NB4 (cell line): Measurements from ENCODE around the gene P2RX7.
"Not testable (repeated sequence)": the region's sequence is repeated elsewhere in the genome, so short reads cannot be mapped to it uniquely, and the experiment has no call there.

Source experiments
- DNase-seq: peaks from one replicate; pipeline ENCODE4 v3.0.0; 2010; ENCODE audit warnings: low read depth
- H3K4me3 ChIP-seq: one replicate; pipeline ENCODE4 v1.5.1; 2011; ENCODE audit warnings: mild to moderate bottlenecking, low read depth, low read length, moderate library complexity
- CTCF ChIP-seq: IDR thresholded peaks from one replicate; pipeline ENCODE4 v1.5.1; 2012; ENCODE audit warnings: low read depth, low read length
- MAX ChIP-seq: IDR thresholded peaks from 2 replicates; pipeline ENCODE4 v1.6.1; 2011; ENCODE audit warnings: low read depth, low read length
- MYC ChIP-seq: IDR thresholded peaks from 2 replicates; pipeline ENCODE4 v1.6.1; 2011; ENCODE audit warnings: low read depth, low read length
- POLR2A ChIP-seq: IDR thresholded peaks from 2 replicates; pipeline ENCODE4 v1.6.1; 2011; ENCODE audit warnings: mild to moderate bottlenecking; ENCODE audit not compliant: insufficient read length; ENCODE audit errors: extremely low read depth

P2RX7 gene

GRCh38 chr12:121189619-121190155 is 57.0 kb downstream of the P2RX7 start:
- no peak for DNase-seq
- no peak for TF ChIP-seq MAX
- no peak for TF ChIP-seq POLR2A
- TF ChIP-seq MYC = no peak
- no peak for TF ChIP-seq CTCF
- no peak overlapping the region for H3K4me3 ChIP-seq

GRCh38 chr12:121190523-121191031 is 57.9 kb downstream of the P2RX7 start:
- H3K4me3 ChIP-seq = no peak overlapping the region
- DNase-seq = peak; percentile 56
- TF ChIP-seq MYC (no peak), CTCF (no peak), MAX (no peak), POLR2A (no peak)

- no peak for DNase-seq
- no peak overlapping the region for H3K4me3 ChIP-seq
- TF ChIP-seq MAX (no peak), CTCF (no peak), MYC (no peak)
These were observed 58.5 kb downstream of the P2RX7 start for GRCh38 chr12:121191151-121191550.

GRCh38 chr12:121196902-121197301 is 64.2 kb downstream of the P2RX7 start:
- peak; percentile 93 for DNase-seq
- TF ChIP-seq MAX (peak; percentile 45), POLR2A (no peak)
- H3K4me3 ChIP-seq = no peak overlapping the region

- TF ChIP-seq MAX = no peak
- TF ChIP-seq POLR2A = no peak
- TF ChIP-seq MYC = no peak
- no peak for TF ChIP-seq CTCF
- no peak overlapping the region for H3K4me3 ChIP-seq
These were observed 66.3 kb downstream of the P2RX7 start for GRCh38 chr12:121198949-121199348.

GRCh38 chr12:121201140-121201539 is 68.5 kb downstream of the P2RX7 start:
- DNase-seq, H3K4me3 ChIP-seq: not testable (repeated sequence)

More at GRCh38 chr12:121198949-121199348, 66.3 kb downstream of the P2RX7 start:
- DNase-seq = no peak
